HepG2 (cell line): ENCODE results near the gene METTL4. TPM values are rescaled to one million over a fixed set of nuclear protein-coding genes. Genes with fewer than 3 reads are reported as not detected.

ENCODE experiments used
- ATAC-seq: fragments of 200-7000 bp; cut with Tn5 transposase; 3 replicates; pipeline ENCODE4 v1.9.1; 2020; ENCODE audit warnings: mild to moderate bottlenecking, moderate library complexity
- BruUV-seq: library from RNA; stranded (reverse); fragments of 400-500 nt; replicated peaks from 2 replicates; lab custom pipeline; 2021; lab: Mats Ljungman, UMichigan
- CTCF ChIA-PET: fragments of 300-600 bp; formaldehyde crosslinking; extraction: SDS; loops from one replicate; lab custom pipeline; 2021; ENCODE audit warnings: low total read pairs, inconsistent platforms, low intra/inter-chr PET ratio; lab: Yijun Ruan, JAX
- POLR2A ChIA-PET: fragments of 350-600 bp; sonication (Branson Sonifier 250); formaldehyde crosslinking; loops from one replicate; lab custom pipeline; 2020; ENCODE audit warnings: antibody characterized with exemption, inconsistent platforms; lab: Yijun Ruan, JAX
- DNase-seq: peaks from one replicate; pipeline ENCODE4 v3.0.0-alpha.2; 2015; ENCODE audit warnings: low spot score
- FAIRE-seq: peaks from 3 replicates; lab custom pipeline; 2011; peaks lifted over from hg19 to GRCh38; lab: Jason Lieb, UNC
- H2AFZ ChIP-seq: one replicate; pipeline ENCODE4 v1.6.1; 2011; ENCODE audit warnings: low read length, inconsistent platforms
- H3K27ac ChIP-seq: fragments of 300-600 bp; 3 replicates; pipeline ENCODE4 v1.8.0; 2011; ENCODE audit warnings: mixed run types, mild to moderate bottlenecking, mixed read lengths, low read length, inconsistent platforms; ENCODE audit not compliant: insufficient read depth; ENCODE audit errors: extremely low read length
- H3K27me3 ChIP-seq, 2 experiments: fragments of 200-600 bp in 1 of 2; 2 replicates in 1 of 2; 3 replicates in 1 of 2; pipeline versions ENCODE4 v1.6.0 to v1.8.0; 2011; ENCODE audit warnings: low read length in 2 of 2, mild to moderate bottlenecking in 2 of 2, moderate library complexity in 2 of 2, inconsistent platforms in 1 of 2; ENCODE audit not compliant: insufficient read depth in 2 of 2, control insufficient read depth in 1 of 2
- H3K36me3 ChIP-seq, 2 experiments: fragments of 200-600 bp in 1 of 2; replicated peaks in 1 of 2; 2 replicates in 1 of 2; 3 replicates in 1 of 2; pipeline versions ENCODE4 v1.5.1 to v1.8.0; 2011; ENCODE audit warnings: low read length in 2 of 2, inconsistent platforms in 1 of 2; ENCODE audit not compliant: insufficient read depth in 2 of 2, control insufficient read depth in 1 of 2
- H3K4me1 ChIP-seq: 2 replicates; pipeline ENCODE4 v1.5.1; 2012; ENCODE audit warnings: low read length, inconsistent platforms; ENCODE audit not compliant: insufficient read depth
- H3K4me2 ChIP-seq: 2 replicates; pipeline ENCODE4 v1.6.0; 2011; ENCODE audit warnings: low read depth, low read length, inconsistent platforms
- H3K4me3 ChIP-seq, 3 experiments: fragments of 200-600 bp in 1 of 3; sonication (generic), shearing (Covaris generic) in 1 of 3; replicated peaks in 1 of 3; 2 replicates each; pipeline ENCODE4 v1.5.1; 2011 to 2016; ENCODE audit warnings: low read length in 3 of 3, inconsistent platforms in 2 of 3, low read depth in 2 of 3, mild to moderate bottlenecking in 2 of 3, control low read depth in 1 of 3, mixed read lengths in 1 of 3; ENCODE audit not compliant: insufficient read depth in 1 of 3
- H3K79me2 ChIP-seq: one replicate; pipeline ENCODE4 v1.6.1; 2011; ENCODE audit warnings: low read length, inconsistent platforms; ENCODE audit not compliant: insufficient read depth
- H3K9ac ChIP-seq: 2 replicates; pipeline ENCODE4 v1.6.0; 2011; ENCODE audit warnings: mild to moderate bottlenecking, low read depth, low read length, inconsistent platforms; ENCODE audit not compliant: insufficient read depth
- H3K9me3 ChIP-seq: 2 replicates; pipeline ENCODE4 v1.5.1; 2012; ENCODE audit warnings: mild to moderate bottlenecking, low read length
- H4K20me1 ChIP-seq: 2 replicates; pipeline ENCODE4 v1.6.0; 2011; ENCODE audit warnings: inconsistent platforms, mild to moderate bottlenecking, low read length, moderate library complexity; ENCODE audit not compliant: insufficient read depth
- FOSL1 ChIP-seq: sonication (generic); formaldehyde crosslinking; IDR thresholded peaks from 2 replicates; pipeline ENCODE4 v1.9.0; 2021; ENCODE audit warnings: missing genetic modification reagents, borderline replicate concordance
- HMG20A ChIP-seq: IDR thresholded peaks from 2 replicates; pipeline ENCODE4 v1.6.1; 2016; ENCODE audit warnings: borderline replicate concordance
- MIER2 ChIP-seq: IDR thresholded peaks from 2 replicates; pipeline ENCODE4 v1.6.1; 2016; ENCODE audit warnings: missing biosample characterization, missing genetic modification reagents
- MTF1 ChIP-seq: sonication (generic); formaldehyde crosslinking; IDR thresholded peaks from 2 replicates; pipeline ENCODE4 v1.5.0; 2020; ENCODE audit warnings: missing genetic modification reagents
- ZNF430 ChIP-seq: sonication (generic); formaldehyde crosslinking; IDR thresholded peaks from 2 replicates; pipeline ENCODE4 v1.9.0; 2021; ENCODE audit warnings: mild to moderate bottlenecking, missing genetic modification reagents
- WGBS: methylation state at CpG from one replicate; pipeline ENCODE4 v1.1.6; 2017; ENCODE audit warnings: low lambda C conversion rate; 5-methylcytosine and 5-hydroxymethylcytosine counted together
- in situ Hi-C: cut with HindIII; loops from 2 replicates; pipeline ENCODE4 v1.10.0; 2017; ENCODE audit warnings: low pct_unique_long_range_greater_than_20kb; ENCODE audit not compliant: extremely low pct_ligation_motif_present
- intact Hi-C: fragments of 100-400 bp; cut with micrococcal nuclease; formaldehyde crosslinking; loops from one replicate; pipeline ENCODE4 v1.10.0; 2022; ENCODE audit not compliant: unreplicated experiment
- polyA plus RNA-seq, 8 experiments: library from polyadenylated mRNA; depleted of rRNA in 3 of 8; stranded (reverse) in 7 of 8; unstranded in 1 of 8; fragments of >200 nt; fragmentation: Illumina TruSeq in 4 of 8; extraction: Trizol in 4 of 8; gene quantifications; 2 replicates each; pipeline versions ENCODE4 v1.2.1 to v1.2.3, GENCODE V29; 2011 to 2016; ENCODE audit warnings: low read depth in 4 of 8, missing spikeins in 1 of 8, mixed read lengths in 1 of 8; ENCODE audit not compliant: insufficient read depth in 1 of 8
- total RNA-seq, 5 experiments: library from RNA; depleted of rRNA; stranded (reverse); fragments of >200 nt; fragmentation: Illumina TruSeq; extraction: Trizol; gene quantifications; 2 replicates each; pipeline ENCODE4 v1.2.3, GENCODE V29; 2016; ENCODE audit warnings: low read depth in 1 of 5
- TF ChIP-seq, protein P1 (sequence below): IDR thresholded peaks from 2 replicates; pipeline ENCODE4 v1.6.1; 2016; ENCODE audit warnings: missing compliant biosample characterization, missing genetic modification reagents, borderline replicate concordance
- TF ChIP-seq, protein P2 (sequence below): sonication (generic); formaldehyde crosslinking; IDR thresholded peaks from 2 replicates; pipeline ENCODE4 v1.5.0; 2020; ENCODE audit warnings: missing genetic modification reagents
- TF ChIP-seq, protein P3 (sequence below): sonication (generic); formaldehyde crosslinking; IDR thresholded peaks from 2 replicates; pipeline ENCODE4 v1.5.0; 2020; ENCODE audit warnings: mild to moderate bottlenecking, missing genetic modification reagents

The METTL4 gene
- total and polyA plus RNA-seq, 2 of the 13 experiments (the other 11 are each of a cell fraction or from before 2014, with no cell fraction given), result 6.8 to 8.1 TPM

DNA sequence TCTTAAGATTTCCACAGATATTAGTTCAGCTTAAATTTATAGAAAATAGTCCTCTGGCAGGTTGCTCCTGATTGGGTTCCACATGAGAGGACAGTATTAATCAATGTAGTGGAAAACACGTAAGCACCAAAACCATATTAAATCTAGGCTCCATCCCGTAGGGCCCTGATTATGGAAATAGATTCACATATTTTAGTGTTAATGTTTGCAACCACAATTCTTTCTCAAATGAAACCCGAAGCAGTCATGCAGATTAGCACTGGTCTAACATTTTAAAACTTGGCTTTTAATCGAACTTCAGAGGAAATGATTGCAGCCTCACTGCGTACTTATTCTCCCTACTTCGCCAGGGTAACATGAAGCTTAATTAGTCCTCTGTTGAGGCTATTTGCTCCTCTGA, 60.9 kb downstream of the METTL4 start:
- Histone ChIP-seq H4K20me1 (no peaks in the 10 kb centered on the region), H2AFZ (no peak overlapping the region), H3K4me3 (no peak overlapping the region), H3K79me2 (no peaks in the 10 kb centered on the region), H3K9ac (no peak overlapping the region), H3K27me3 (no peaks in the 10 kb centered on the region), H3K4me2 (no peak overlapping the region), H3K9me3 (no peaks in the 10 kb centered on the region), H3K27ac (no peak overlapping the region), H3K4me1 (no peaks in the 10 kb centered on the region), H3K36me3 (no peaks in the 10 kb centered on the region)
- POLR2A ChIA-PET, result no interaction called here
- FAIRE-seq (no peak), DNase-seq (no peak), ATAC-seq (no peak)
- intact Hi-C loops, result no loop called here
- in situ Hi-C loops, result no loop called here
- TF ChIP-seq, protein P1, sequence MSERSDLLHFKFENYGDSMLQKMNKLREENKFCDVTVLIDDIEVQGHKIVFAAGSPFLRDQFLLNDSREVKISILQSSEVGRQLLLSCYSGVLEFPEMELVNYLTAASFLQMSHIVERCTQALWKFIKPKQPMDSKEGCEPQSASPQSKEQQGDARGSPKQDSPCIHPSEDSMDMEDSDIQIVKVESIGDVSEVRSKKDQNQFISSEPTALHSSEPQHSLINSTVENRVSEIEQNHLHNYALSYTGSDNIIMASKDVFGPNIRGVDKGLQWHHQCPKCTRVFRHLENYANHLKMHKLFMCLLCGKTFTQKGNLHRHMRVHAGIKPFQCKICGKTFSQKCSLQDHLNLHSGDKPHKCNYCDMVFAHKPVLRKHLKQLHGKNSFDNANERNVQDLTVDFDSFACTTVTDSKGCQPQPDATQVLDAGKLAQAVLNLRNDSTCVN (CRISPR knock-in tag), result no peak
- no peak for TF ChIP-seq MTF1 (CRISPR knock-in tag)
- no peak for TF ChIP-seq FOSL1 (CRISPR knock-in tag)
- no peak for TF ChIP-seq ZNF430 (CRISPR knock-in tag)
- TF ChIP-seq, protein P2, sequence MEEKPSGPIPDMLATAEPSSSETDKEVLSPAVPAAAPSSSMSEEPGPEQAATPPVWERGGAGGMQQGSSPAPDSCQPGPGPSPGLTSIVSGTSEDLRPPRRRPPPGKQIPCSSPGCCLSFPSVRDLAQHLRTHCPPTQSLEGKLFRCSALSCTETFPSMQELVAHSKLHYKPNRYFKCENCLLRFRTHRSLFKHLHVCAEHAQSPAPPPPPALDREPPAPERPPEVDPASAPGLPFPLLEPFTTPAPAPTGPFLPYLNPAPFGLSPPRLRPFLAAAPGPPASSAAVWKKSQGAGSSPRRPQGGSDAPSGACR (CRISPR knock-in tag), result no peak
- TF ChIP-seq HMG20A (CRISPR knock-in tag), result no peak
- no peak for TF ChIP-seq MIER2 (CRISPR knock-in tag)
- TF ChIP-seq, protein P3, sequence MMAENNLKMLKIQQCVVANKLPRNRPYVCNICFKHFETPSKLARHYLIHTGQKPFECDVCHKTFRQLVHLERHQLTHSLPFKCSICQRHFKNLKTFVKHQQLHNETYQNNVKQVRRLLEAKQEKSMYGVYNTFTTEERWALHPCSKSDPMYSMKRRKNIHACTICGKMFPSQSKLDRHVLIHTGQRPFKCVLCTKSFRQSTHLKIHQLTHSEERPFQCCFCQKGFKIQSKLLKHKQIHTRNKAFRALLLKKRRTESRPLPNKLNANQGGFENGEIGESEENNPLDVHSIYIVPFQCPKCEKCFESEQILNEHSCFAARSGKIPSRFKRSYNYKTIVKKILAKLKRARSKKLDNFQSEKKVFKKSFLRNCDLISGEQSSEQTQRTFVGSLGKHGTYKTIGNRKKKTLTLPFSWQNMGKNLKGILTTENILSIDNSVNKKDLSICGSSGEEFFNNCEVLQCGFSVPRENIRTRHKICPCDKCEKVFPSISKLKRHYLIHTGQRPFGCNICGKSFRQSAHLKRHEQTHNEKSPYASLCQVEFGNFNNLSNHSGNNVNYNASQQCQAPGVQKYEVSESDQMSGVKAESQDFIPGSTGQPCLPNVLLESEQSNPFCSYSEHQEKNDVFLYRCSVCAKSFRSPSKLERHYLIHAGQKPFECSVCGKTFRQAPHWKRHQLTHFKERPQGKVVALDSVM (CRISPR knock-in tag), result no peak
- BruUV-seq, result no TSS peak
- 20% methylated on average over 6 of the region's 6 CpGs for WGBS
- CTCF ChIA-PET, result no interaction called here
